HUDEP-2 (cell line): ENCODE measurements around the gene ZMYND10.

Source experiments
- DNase-seq, 76 experiments: peaks; one replicate each; lab custom pipeline; 2025; ENCODE audit not compliant: unreplicated experiment in 76 of 76; lab: John Stamatoyannopoulos, UW

Gene ZMYND10

GRCh38 chr3:50345586-50346234 lies at the start of gene ZMYND10:
ZMYND10 (minus strand) TSS chr3:50345732; CDS start chr3:50345579, 153 bp downstream.
- peak in 70 of 76 experiments; percentile 5 to 86 (median 66) for DNase-seq

GRCh38 chr3:50393061-50393460 lies 47.5 kb upstream of the ZMYND10 start:
- peak in 3 of 76 experiments; percentile 15 to 22 (median 20) for DNase-seq

- DNase-seq: peak in 20 of 76 experiments; percentile 5 to 46 (median 32)
Observed at GRCh38 chr3:50392101-50392715, 46.7 kb upstream of the ZMYND10 start.

GRCh38 chr3:50390508-50391224 lies 45.1 kb upstream of the ZMYND10 start:
- DNase-seq: peak in 75 of 76 experiments; percentile 60 to 96 (median 89)

- DNase-seq: peak in 2 of 76 experiments; percentile 32 to 39
Observed at GRCh38 chr3:50389414-50389767, 43.9 kb upstream of the ZMYND10 start.

GRCh38 chr3:50388720-50389413 lies 43.3 kb upstream of the ZMYND10 start:
- DNase-seq: no peak

GRCh38 chr3:50388016-50388719 lies 42.6 kb upstream of the ZMYND10 start:
- DNase-seq: peak in 26 of 76 experiments; percentile 6 to 61 (median 24)

- peak in 11 of 76 experiments; percentile 12 to 50 (median 28) for DNase-seq
Observed at GRCh38 chr3:50385754-50386153, 40.2 kb upstream of the ZMYND10 start.

- no peak for DNase-seq
Observed at GRCh38 chr3:50383750-50384149, 38.2 kb upstream of the ZMYND10 start.

- no peak for DNase-seq
Observed at GRCh38 chr3:50382722-50383121, 37.2 kb upstream of the ZMYND10 start.

- no peak for DNase-seq
Observed at GRCh38 chr3:50381383-50381782, 35.9 kb upstream of the ZMYND10 start.

- no peak for DNase-seq
Observed at GRCh38 chr3:50380405-50381085, 35.0 kb upstream of the ZMYND10 start.

GRCh38 chr3:50378757-50379156 lies 33.2 kb upstream of the ZMYND10 start:
- DNase-seq: no peak

GRCh38 chr3:50378024-50378423 lies 32.5 kb upstream of the ZMYND10 start:
- no peak for DNase-seq

GRCh38 chr3:50375258-50375931 lies 29.9 kb upstream of the ZMYND10 start:
- no peak for DNase-seq

- DNase-seq: no peak
Observed at GRCh38 chr3:50374363-50375257, 29.1 kb upstream of the ZMYND10 start.

GRCh38 chr3:50373146-50374051 lies 27.9 kb upstream of the ZMYND10 start:
- DNase-seq: no peak
